Activated T-cell treated with anti-CD3 and anti-CD28 coated beads for 1 hour (primary cell): Measurements from ENCODE around the gene FLCN.
"Not testable (repeated sequence)": the region's sequence is repeated elsewhere in the genome, so short reads cannot be mapped to it uniquely, and the experiment has no call there.

ENCODE experiments used
- DNase-seq: peaks from one replicate; pipeline ENCODE4 v3.0.0-alpha.2; 2020; ENCODE audit warnings: low read depth

The FLCN gene

DNA sequence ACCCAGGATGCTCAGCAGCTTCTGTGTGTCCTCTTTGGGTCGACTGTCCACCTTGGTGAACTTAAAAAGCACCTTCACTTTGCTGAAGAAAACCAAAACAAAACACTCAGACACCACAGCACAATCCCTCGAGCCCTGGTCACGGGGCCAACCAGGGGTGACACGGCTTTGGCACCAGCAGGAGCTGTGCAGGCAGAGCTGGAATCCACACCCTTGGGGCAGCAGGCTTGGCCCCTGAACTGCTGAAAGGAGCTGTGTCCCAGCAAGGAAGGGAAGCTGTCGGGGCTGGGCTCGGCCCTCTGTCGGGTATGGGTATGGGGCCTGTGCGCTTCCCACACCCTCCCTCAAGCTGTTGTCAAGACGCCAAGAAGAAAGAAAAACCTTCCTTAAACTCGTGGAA, 23.2 kb downstream of the FLCN start:
- no peak for DNase-seq

GRCh38 chr17:17207998-17208397, 29.0 kb downstream of the FLCN start:
- no peak for DNase-seq

- no peak for DNase-seq
Measured at GRCh38 chr17:17206913-17207335, 30.0 kb downstream of the FLCN start.

- peak; percentile 81 for DNase-seq
Measured at GRCh38 chr17:17206124-17206912, 30.6 kb downstream of the FLCN start, which contains the start of gene PLD6. Gene PLD6 (minus strand): TSS chr17:17206333. CDS start chr17:17206286, 47 bp downstream.

- DNase-seq, result peak; percentile 28
Measured at GRCh38 chr17:17205368-17206123, 31.4 kb downstream of the FLCN start.

DNA sequence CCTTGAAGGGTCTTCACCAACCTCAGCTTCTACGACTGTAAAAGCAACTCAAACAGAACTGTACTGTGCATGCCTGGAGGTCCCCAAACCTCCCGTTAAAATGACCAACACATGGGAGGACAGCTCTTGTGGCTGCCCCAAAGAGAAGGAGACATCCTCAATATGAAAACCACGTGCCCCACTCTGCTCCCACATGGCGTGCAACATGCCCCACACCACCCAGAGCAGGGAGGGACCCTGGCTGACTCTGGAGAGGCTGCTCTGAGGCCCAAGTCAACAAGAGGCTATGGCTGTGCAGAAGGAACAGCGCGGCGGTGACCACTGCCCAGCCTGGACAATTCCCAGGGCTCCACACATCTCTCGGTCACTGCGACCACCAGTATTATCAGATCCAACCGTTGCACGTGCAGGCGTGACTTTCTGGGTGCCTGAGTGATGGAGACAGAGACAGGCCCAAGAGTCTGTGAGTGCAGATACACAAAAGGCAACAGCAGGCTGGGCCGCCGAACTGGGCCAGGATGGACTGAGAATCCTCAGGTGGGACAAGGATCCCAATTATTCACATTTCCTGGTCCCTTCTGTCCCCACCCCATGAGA, 32.2 kb downstream of the FLCN start:
- DNase-seq, result no peak

DNA sequence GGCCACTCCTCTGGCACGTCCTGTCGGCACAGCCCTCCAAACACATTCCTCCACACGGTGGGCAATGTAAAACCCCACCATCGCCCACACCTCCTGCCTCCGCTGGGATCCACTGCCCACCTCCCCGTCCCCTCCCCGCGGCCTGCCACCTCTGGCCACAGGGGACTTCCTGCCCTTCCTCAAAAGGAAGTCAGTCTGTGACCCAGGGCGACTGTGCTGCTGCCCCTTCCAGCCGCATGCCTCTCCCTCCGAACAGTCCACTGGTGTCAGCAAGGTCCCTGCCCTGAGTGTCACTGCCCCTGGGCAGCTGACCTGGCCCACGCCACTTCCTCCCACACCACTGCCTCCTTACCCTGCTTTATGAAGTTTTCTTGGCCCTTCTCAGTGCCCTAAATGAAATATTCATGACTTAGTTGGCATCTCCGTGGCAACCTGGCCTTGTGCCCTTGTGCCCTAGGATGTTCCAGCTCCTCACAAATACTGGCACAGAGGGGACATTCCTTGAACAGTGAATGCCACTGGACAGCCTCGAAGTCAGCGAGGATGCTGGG, 32.9 kb downstream of the FLCN start:
- no peak for DNase-seq

DNA sequence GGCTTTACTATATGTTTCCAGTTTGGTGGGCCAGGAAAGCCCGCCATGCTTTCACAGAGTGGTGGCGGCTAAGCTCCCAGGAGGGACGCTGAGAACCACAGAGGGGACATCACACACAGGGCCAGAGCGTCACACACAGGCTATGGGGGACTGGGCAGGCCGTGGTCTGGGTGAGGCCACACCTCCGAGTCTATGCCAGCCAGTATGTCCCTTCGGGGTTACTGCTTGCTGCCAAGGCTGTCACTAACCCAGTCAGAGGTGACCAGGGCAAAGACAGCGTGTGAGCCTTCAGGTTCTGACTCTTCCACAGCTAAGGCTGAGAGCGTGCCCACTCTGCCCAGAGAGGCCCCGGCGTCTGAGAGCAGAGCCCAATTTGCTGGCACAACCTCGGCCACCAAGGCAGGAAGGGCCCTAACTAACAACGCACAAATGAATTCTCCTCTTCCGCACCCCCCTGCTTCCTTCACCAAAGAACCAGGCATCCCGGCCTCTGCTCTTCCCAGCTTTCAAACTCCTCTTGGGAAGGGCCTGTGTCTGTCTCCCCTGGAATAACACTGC, 33.7 kb downstream of the FLCN start:
- DNase-seq, result no peak

DNA sequence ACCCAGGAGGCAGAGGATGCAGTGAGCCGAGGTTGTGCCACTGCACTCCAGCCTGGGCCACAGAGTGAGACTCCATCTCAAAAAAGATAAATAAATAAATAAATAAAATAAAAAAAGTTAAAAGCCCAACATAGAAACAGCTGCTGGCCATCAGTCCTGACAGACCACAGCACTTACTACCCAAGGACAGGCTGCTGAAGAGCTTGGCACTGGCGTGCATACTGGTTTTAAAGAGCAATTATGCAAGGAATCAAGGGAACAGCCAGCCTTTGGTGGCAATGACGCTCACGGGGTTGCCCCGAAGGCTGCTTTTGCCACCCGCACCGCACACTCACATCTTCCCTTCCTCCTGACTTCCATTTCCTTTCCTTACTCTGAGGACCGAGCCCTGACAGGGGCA, 35.1 kb downstream of the FLCN start:
- no peak for DNase-seq

DNA sequence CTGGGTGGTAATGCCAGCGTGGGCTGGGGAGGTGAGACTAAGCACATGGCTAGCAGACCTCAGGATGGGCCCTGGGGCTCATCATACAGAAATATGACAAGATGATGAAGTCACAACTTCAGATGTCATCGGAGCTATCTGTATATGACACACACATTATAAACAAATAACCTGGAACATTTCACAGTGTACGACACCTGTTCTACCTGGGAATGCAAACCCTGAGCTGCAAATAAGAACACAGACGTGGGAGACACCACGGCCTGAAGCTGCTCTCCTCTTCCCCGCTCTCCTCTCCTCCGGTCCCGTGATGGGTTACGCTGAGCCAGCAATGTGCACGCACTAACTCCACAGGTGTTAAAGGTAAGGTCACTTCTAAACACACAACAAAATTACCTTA, 35.7 kb downstream of the FLCN start:
- no peak for DNase-seq

- no peak for DNase-seq
Measured at GRCh38 chr17:17200831-17201230, 36.1 kb downstream of the FLCN start.

- DNase-seq, result no peak
Measured at GRCh38 chr17:17200311-17200710, 36.7 kb downstream of the FLCN start.

DNA sequence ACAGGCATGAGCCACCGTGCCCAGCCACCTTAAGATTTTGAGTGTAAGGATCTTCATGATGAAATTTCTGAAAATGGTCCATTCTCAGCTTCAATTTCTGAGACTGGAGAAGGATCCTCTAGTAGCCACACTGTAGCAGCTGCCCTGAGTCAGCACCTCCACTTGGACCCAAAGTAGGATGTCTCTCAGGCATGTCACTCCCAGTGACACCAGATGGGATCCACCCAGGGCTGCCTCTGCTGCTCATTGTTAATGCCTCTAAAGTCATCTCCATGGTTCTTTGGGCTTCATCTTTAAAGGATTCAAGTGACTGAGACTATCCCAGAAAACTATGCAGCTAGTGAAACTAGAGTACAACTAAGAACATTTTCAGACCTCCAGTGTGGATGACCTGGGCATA, 38.7 kb downstream of the FLCN start:
- DNase-seq, result no peak

- no peak for DNase-seq
Measured at GRCh38 chr17:17196776-17197175, 40.2 kb downstream of the FLCN start.

DNA sequence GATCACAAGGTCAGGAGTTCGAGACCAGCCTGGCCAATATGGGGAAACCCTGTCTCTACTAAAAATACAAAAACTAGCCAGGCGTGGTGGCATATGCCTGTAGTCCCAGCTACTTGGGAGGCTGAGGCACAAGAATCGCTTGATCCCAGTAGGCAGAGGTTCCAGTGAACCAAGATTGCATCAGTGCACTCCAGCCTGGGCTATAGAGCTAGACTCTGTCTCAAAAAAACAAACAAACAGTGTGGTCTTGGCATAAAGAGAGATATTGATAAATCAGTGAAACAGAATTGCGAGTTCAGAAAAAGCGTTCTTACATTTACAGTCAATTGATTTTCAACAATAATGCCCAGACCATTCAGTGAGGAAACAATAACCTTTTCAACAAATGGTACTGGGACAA, 41.5 kb downstream of the FLCN start:
- not testable (repeated sequence) for DNase-seq

DNA sequence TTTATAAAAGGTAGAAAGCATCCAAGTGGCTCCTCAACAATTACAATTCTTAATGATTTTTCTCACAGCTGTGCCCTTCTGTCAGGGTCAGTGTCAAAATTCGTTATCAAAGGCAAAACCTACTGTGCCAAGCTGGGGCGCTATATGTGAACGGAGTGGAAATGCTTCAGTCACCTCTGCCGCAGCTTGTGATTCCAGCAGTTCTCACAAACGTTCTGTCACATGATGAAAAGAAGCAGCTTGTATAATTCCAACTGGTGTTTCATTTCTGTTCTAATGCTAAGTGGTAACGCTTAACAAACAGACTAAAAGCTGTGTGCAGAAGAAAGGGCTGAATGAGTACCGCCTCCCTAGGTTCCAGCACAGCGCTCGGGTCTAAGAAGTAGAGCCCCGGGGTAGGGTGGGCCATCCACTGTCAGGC, 45.0 kb downstream of the FLCN start:
- DNase-seq, result no peak

GRCh38 chr17:17191346-17191792, 45.6 kb downstream of the FLCN start:
- no peak for DNase-seq

GRCh38 chr17:17190188-17190587, 46.8 kb downstream of the FLCN start:
- DNase-seq, result no peak

GRCh38 chr17:17189559-17189958, 47.4 kb downstream of the FLCN start:
- DNase-seq, result no peak

DNA sequence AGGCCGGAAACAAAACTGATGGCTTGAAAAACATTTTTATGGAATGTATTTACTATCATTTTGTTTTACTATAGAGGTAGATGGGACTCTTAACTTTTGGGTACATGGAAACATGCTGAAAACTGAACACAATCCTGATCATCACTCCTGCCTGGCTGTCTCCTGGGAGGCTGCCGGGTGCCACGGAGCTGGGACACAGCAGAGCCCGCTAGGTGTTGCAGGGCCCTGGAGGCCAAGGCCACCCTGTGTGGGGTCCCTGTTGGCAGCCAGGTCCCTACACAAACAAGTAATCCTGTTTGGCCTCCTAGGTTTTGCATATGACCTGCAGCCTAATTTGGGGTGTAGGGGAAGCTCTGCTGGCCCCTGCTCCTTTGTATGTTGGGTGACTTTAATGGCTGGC, 48.4 kb downstream of the FLCN start:
- no peak for DNase-seq

DNA sequence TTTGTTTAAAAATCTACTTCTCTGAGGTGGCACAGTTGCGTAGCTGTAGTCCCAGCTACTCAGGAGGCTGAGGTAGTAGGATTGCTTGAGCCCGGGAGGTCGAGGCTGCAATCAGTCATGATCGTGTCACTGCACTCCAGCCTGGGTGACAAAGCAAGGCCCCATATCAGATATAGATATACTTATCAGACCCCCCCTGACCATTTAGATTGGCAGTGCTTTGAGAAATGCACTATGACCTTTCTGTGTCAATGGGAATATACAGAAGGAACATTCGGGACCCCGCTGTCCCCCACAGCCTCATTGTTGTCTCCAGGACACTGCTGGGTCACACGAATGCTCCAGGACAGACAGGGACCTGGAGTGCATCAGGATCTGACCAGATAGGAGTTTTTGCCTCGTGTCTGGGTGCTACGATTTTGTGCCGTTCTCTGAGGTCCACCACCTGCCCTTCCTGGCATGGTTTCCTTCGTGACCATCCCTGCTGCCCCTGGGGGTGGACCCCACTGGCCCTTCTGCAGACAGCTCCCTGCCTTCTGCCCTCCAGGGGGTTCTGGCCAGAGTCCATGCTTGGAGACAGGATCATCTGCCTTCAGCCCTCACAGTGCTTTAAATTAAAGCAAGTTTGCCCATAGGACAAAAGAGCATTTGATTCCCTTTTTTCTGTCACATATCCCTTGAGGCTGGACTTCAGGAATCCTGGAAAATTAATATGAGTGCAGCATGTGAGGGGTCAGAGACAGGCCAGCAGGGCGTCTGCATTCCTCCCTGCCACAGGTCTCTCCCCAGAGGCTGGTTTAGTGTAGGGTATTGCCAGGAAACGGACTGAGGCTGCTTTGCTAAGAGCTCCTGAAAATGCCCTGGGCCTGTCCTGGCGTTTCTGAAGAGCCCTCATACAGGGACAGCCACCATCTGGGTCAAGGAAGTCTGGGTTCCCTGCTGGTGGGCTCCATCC, 50.1 kb downstream of the FLCN start:
- DNase-seq, result no peak
